ENCODE data around the gene QSOX2. TPM values are rescaled to one million over a fixed set of nuclear protein-coding genes. Genes with fewer than 3 reads are reported as not detected.

Gene QSOX2
- total RNA-seq, 1 experiment from 2014 or later: 34.6 TPM

DNA sequence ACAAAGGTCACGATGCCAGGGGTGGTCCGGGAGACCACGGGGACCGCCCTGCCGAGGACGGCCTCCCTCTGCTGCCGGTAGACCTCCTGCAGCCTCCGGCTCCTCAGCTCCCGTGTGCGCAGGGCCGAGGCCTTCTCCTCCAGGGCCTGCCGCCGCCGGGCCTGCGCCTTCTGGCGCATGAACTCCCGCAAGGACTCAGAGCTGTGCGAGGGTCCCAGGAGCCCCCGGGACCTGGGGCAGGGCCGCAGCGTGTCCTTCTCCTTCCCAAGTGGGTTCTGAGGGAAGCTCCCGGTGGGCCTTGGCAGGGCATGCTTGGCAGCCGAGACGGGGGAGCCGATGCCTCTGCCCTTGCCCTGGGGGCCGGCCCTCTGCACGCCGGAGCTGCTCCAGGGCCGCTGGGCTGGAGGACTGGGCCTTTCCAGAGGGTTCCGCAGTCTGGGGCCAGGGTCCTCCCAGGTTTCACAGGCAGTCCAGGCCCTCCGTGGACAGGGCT lies 44.9 kb upstream of the QSOX2 start:
- Histone ChIP-seq H3K27me3 (ENCODE audit: insufficient read depth, low read length) (no peaks in the 10 kb centered on the region), H3K4me2 (ENCODE audit: low read length) (no peak overlapping the region), H3K79me2 (ENCODE audit: insufficient read depth, low read length) (no peaks in the 10 kb centered on the region), H3K4me1 (ENCODE audit: control insufficient read depth in 1 of 2, insufficient read depth in 2 of 2, low read length in 2 of 2) (peaks cover 8 to 15% of the 10 kb centered on the region in 2 experiments; a peak in 3 of 4 replicates), H3K9me2 (ENCODE audit: insufficient read depth) (no peaks in the 10 kb centered on the region), H3K9ac (ENCODE audit: low read length) (no peak overlapping the region), H3K36me3 (ENCODE audit: control insufficient read depth in 1 of 2, insufficient read depth in 2 of 2, low read length in 2 of 2) (no peaks in the 10 kb centered on the region), H4K20me1 (ENCODE audit: insufficient read depth) (no peaks in the 10 kb centered on the region), H2AFZ (ENCODE audit: low read depth, low read length, poor library complexity, severe bottlenecking) (no peak overlapping the region), H3K27ac (ENCODE audit: low read depth, low read length) (no peak overlapping the region), H3K4me3 (replicated peaks in 1 of 2; ENCODE audit: low read depth in 1 of 2, low read length in 2 of 2) (no peak overlapping the region), H3K9me3 (ENCODE audit: control insufficient read depth in 1 of 2, insufficient read depth in 1 of 2, low read depth in 1 of 2, low read length in 2 of 2) (peaks cover 0 to 5% of the 10 kb centered on the region in 2 experiments; a peak in 1 of 4 replicates)
- ATAC-seq (no peak), DNase-seq (ENCODE audit: low read depth, low spot score) (no peak)
- intact Hi-C loops (cut with micrococcal nuclease): no loop called here
- POLR2A ChIA-PET: no interaction called here
- TF ChIP-seq, protein P1, sequence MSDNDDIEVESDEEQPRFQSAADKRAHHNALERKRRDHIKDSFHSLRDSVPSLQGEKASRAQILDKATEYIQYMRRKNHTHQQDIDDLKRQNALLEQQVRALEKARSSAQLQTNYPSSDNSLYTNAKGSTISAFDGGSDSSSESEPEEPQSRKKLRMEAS (IDR thresholded peaks at IDR 0.05): no peak
- TF ChIP-seq, protein P2, sequence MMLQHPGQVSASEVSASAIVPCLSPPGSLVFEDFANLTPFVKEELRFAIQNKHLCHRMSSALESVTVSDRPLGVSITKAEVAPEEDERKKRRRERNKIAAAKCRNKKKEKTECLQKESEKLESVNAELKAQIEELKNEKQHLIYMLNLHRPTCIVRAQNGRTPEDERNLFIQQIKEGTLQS (IDR thresholded peaks at IDR 0.05): no peak
- TF ChIP-seq SRF (IDR thresholded peaks at IDR 0.05; ENCODE audit: low read depth) (no peak), POLR2A (IDR thresholded peaks at IDR 0.05; ENCODE audit: borderline replicate concordance, extremely low read depth, insufficient read depth, insufficient read length) (no peak), SP1 (IDR thresholded peaks at IDR 0.05; ENCODE audit: low read depth) (no peak)
- RAD21 ChIA-PET (ENCODE audit: low non-redundant PET in 1 of 2, low total read pairs in 2 of 2, uncharacterized antibody in 2 of 2, unreplicated experiment in 2 of 2): no interaction called here
- CTCF ChIA-PET: no interaction called here
- no TSS peak for BruUV-seq (replicated peaks)

DNA sequence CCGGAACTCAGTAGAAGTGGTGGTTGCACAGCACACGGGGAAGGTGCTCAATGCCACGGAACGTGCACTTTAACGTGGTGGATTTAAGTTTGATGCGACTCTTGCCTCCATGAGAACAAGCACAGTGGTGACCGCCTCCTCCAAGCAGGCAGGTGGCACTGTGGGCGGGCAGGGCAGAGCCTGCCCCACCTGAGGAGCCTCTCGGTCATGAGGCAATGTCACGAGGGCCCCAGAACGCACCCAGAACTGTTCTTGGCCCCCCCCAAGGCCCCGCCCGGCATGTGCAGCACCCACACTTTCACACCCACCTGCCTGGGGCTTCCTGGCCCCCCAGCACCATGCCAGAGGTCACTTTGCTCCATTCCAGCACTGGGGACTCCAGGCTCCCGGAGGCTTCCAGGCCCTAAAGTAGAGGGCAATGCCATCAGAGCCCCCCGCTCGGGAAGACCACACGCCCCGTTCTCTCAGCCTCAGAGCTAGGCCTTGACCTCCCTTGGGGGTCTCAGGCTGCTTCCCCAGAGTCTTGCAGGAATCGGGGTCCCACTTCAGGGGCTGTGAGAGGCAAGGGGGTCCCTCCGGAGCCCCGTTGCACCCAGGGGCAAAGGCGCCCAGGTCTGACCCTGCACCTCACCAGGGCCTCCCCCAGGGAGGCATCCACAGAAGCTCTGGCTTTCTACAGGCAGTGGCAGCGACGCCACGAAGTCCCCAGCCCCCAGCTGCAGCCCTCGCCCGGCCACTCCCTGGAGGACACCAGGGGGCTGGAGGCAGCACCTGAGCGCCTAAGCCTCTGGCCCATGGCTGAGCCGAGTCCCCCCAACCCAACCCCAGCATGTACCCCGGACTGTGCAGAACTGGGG lies 44.3 kb upstream of the QSOX2 start:
- ChIA-PET RAD21 (ENCODE audit: low non-redundant PET in 1 of 2, low total read pairs in 2 of 2, uncharacterized antibody in 2 of 2, unreplicated experiment in 2 of 2) (no interaction called here), CTCF (no interaction called here), POLR2A (no interaction called here)
- Histone ChIP-seq H3K4me2 (ENCODE audit: low read length) (peak overlapping the region; percentile 45), H3K9me2 (ENCODE audit: insufficient read depth) (no peaks in the 10 kb centered on the region), H3K27ac (ENCODE audit: low read depth, low read length) (no peak overlapping the region; the same call in 1 of the 2 replicates), H3K36me3 (ENCODE audit: control insufficient read depth in 1 of 2, insufficient read depth in 2 of 2, low read length in 2 of 2) (no peaks in the 10 kb centered on the region), H3K79me2 (ENCODE audit: insufficient read depth, low read length) (no peaks in the 10 kb centered on the region), H3K27me3 (ENCODE audit: insufficient read depth, low read length) (no peaks in the 10 kb centered on the region), H4K20me1 (ENCODE audit: insufficient read depth) (no peaks in the 10 kb centered on the region), H3K9me3 (ENCODE audit: control insufficient read depth in 1 of 2, insufficient read depth in 1 of 2, low read depth in 1 of 2, low read length in 2 of 2) (peaks cover 0 to 5% of the 10 kb centered on the region in 2 experiments; a peak in 1 of 4 replicates), H3K9ac (ENCODE audit: low read length) (peak overlapping the region; percentile 20; the same call in 1 of the 2 replicates), H2AFZ (ENCODE audit: low read depth, low read length, poor library complexity, severe bottlenecking) (no peak overlapping the region), H3K4me1 (ENCODE audit: control insufficient read depth in 1 of 2, insufficient read depth in 2 of 2, low read length in 2 of 2) (peaks cover 8 to 15% of the 10 kb centered on the region in 2 experiments; a peak in 3 of 4 replicates), H3K4me3 (replicated peaks in 1 of 2; ENCODE audit: low read depth in 1 of 2, low read length in 2 of 2) (no peak overlapping the region)
- intact Hi-C loops (cut with micrococcal nuclease): loop anchor here (10.0 kb wide), 1 partner anchor 325 kb away; the partner anchor contains the start of gene UBAC1
- DNase-seq (ENCODE audit: low read depth, low spot score): no peak
- TF ChIP-seq YY1 (IDR thresholded peaks at IDR 0.05; ENCODE audit: extremely low read depth, insufficient replicate concordance, low read depth, low read length) (no peak), EZH2 (IDR thresholded peaks at IDR 0.05) (no peak), ELF1 (IDR thresholded peaks at IDR 0.05; ENCODE audit: borderline replicate concordance, low read depth) (no peak), POLR2AphosphoS5 (IDR thresholded peaks at IDR 0.05; ENCODE audit: low read depth, low read length) (no peak), ZFX (IDR thresholded peaks at IDR 0.05) (peak; percentile 37; the same call in 1 of the 2 replicates)
- TF ChIP-seq, protein P3, sequence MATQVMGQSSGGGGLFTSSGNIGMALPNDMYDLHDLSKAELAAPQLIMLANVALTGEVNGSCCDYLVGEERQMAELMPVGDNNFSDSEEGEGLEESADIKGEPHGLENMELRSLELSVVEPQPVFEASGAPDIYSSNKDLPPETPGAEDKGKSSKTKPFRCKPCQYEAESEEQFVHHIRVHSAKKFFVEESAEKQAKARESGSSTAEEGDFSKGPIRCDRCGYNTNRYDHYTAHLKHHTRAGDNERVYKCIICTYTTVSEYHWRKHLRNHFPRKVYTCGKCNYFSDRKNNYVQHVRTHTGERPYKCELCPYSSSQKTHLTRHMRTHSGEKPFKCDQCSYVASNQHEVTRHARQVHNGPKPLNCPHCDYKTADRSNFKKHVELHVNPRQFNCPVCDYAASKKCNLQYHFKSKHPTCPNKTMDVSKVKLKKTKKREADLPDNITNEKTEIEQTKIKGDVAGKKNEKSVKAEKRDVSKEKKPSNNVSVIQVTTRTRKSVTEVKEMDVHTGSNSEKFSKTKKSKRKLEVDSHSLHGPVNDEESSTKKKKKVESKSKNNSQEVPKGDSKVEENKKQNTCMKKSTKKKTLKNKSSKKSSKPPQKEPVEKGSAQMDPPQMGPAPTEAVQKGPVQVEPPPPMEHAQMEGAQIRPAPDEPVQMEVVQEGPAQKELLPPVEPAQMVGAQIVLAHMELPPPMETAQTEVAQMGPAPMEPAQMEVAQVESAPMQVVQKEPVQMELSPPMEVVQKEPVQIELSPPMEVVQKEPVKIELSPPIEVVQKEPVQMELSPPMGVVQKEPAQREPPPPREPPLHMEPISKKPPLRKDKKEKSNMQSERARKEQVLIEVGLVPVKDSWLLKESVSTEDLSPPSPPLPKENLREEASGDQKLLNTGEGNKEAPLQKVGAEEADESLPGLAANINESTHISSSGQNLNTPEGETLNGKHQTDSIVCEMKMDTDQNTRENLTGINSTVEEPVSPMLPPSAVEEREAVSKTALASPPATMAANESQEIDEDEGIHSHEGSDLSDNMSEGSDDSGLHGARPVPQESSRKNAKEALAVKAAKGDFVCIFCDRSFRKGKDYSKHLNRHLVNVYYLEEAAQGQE (IDR thresholded peaks at IDR 0.05; ENCODE audit: low read depth): no peak
- TF ChIP-seq, protein P4, sequence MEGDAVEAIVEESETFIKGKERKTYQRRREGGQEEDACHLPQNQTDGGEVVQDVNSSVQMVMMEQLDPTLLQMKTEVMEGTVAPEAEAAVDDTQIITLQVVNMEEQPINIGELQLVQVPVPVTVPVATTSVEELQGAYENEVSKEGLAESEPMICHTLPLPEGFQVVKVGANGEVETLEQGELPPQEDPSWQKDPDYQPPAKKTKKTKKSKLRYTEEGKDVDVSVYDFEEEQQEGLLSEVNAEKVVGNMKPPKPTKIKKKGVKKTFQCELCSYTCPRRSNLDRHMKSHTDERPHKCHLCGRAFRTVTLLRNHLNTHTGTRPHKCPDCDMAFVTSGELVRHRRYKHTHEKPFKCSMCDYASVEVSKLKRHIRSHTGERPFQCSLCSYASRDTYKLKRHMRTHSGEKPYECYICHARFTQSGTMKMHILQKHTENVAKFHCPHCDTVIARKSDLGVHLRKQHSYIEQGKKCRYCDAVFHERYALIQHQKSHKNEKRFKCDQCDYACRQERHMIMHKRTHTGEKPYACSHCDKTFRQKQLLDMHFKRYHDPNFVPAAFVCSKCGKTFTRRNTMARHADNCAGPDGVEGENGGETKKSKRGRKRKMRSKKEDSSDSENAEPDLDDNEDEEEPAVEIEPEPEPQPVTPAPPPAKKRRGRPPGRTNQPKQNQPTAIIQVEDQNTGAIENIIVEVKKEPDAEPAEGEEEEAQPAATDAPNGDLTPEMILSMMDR (IDR thresholded peaks at IDR 0.05 in 2 of 3, conservative IDR thresholded peaks at IDR 0.05 in 1 of 3; ENCODE audit: borderline replicate concordance in 1 of 3, insufficient read depth in 1 of 3, low read depth in 2 of 3, low read length in 2 of 3): peak in 2 of 3 experiments; percentile 36 to 42; a peak in 3 of 6 replicates
- ATAC-seq: peak; percentile 88
- BruUV-seq (replicated peaks): no TSS peak
